Stimulated activated CD4-positive, alpha-beta T cell treated with anti-CD3 and anti-CD28 coated beads, Interleukin-2, amount 100 ng/mL, for 4 hours (primary cell): ENCODE results near the gene PHC1.
"Not testable (repeated sequence)": the region's sequence is repeated elsewhere in the genome, so short reads cannot be mapped to it uniquely, and the experiment has no call there.

Experiments
- DNase-seq: peaks from one replicate; pipeline ENCODE4 v3.0.0-alpha.2; 2020; ENCODE audit warnings: low read depth

PHC1 gene

DNA sequence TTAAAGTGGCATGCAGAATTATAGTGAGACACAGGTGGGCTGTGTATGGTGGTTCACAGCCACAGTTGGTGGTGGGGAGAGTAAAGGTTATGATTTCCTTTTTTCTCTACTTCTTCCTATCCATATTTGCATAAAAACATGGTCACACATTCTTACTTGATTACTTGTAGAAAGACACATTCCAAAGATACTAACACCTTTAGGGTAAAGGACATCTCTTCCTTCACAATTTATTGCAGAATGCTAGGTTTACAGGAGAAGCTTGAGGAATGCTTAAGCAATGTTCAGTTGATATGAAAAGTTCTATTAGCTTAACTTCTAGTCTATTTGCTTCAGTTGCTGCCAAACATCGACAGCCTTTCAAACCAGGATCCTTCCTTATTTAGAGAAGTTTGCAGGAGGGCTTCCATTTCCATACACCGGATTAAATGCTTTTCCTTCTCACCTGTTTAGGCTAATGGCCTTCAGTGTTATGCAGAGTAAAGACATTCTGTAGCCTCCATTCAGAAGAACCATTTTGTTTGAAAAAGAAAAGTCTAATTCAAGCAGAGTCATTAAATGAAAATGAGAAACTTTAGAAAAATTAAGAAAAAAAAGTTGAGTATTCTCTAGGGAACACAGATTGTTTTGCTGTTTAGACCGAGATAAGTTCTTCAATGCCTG lies 2.6 kb upstream of the PHC1 start:
- no peak for DNase-seq

- DNase-seq: no peak
Measured at GRCh38 chr12:8912914-8913313, 1.4 kb upstream of the PHC1 start.

DNA sequence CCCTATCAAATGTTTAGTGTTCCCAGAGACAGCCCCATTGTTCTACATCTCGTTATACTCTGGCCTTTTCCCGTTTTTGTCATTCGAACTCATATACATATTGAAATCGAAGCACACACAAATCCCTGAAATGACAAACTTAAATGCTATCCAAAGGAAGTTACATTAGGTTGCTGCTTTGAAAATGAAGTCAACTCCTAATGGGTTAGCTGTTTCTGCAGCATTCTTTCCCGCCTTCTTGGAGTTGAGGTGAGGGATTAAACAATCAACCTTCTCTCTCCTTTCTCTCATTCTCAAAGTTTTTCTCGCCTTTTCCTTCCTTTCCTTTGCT lies 642 bp upstream of the PHC1 start:
- DNase-seq: no peak

DNA sequence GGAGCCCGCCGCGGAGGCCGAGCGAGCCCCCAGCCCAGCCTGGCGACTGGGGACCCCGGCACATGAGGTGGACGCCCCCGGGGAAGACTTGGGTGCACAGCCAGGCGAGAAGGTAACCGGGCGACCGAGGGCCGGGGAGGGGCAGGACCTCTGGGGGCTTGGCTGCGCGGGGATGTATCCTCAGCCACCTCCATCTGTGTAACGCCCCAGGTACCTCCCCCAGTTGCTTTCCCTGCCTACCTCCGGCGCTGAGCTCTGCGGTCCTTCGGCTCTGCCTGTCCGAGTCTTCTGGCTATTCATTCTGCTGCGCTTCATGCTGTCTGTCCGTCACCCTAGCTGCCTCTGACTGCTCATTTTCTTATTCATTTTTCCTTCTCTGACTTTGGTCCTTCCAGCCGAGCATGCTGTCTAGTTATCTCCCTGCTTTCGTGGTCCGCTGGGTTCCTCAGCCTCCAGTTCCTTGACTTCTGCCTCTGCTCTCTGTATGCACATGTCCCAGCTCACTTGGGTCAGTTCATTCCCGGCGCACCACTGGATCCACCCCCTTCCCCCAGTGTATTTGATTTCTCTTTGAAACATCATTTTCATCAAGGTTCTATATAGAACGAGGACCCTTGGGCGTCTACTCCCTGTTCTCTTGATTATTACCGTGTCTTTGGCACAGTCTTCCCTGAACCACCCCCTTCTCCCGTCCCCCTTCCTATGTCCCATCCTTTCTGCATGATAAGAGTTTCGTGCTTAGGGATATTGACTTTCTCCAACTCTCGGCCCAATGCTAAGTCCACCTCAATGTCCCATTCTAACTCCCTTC lies 612 bp downstream of the PHC1 start:
- peak; percentile 28 for DNase-seq

- DNase-seq: no peak
Measured at GRCh38 chr12:8916154-8916553, 1.8 kb downstream of the PHC1 start.

GRCh38 chr12:8917031-8917430 lies 2.7 kb downstream of the PHC1 start:
- no peak for DNase-seq

GRCh38 chr12:8917751-8918150 lies 3.4 kb downstream of the PHC1 start:
- DNase-seq: no peak

- not testable (repeated sequence) for DNase-seq
Measured at GRCh38 chr12:8919643-8920042, 5.3 kb downstream of the PHC1 start.

GRCh38 chr12:8922544-8922943 lies 8.2 kb downstream of the PHC1 start:
- no peak for DNase-seq

DNA sequence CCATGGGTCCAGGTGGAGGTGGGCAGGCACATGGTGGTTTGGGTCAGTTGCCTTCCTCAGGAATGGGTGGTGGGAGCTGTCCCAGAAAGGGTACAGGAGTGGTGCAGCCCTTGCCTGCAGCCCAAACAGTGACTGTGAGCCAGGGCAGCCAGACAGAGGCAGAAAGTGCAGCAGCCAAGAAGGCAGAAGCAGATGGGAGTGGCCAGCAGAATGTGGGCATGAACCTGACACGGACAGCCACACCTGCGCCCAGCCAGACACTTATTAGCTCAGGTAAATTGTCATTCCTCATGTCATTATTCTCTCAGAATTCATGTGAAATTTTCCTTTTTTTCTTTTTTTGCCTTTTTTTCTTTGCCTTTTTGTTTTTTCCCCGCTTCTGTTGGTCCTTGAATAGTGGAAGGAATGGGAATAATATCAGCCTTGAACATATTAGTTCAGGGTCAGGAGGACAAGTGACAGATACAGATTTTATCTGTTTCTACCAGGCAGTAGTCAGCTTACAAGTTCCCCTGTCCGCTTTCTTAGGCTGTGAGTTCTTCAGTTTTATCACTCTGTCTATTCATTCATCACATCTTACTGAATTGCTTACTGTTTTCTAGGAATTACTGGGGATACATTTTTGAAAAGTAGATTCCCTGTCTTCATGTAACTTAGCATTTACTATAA lies 16.5 kb downstream of the PHC1 start:
- DNase-seq: not testable (repeated sequence)

- DNase-seq: not testable (repeated sequence)
Measured at GRCh38 chr12:8932464-8932863, 18.2 kb downstream of the PHC1 start.

DNA sequence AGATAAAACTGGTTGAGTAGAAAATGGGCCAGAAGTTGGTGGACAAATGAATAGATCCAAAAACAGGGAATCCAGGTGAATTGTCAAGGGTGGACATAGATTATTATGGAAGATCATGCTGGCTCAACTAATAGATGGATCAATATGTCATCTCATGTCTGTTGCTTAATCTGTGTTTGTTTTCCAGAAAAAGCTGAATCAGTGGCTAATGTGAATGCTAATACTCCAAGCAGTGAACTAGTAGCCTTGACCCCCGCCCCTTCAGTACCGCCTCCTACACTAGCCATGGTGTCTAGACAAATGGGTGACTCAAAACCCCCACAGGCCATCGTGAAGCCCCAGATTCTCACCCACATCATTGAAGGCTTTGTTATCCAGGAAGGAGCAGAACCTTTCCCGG lies 19.8 kb downstream of the PHC1 start:
- not testable (repeated sequence) for DNase-seq

GRCh38 chr12:8936735-8937134 lies 22.4 kb downstream of the PHC1 start:
- no peak for DNase-seq

GRCh38 chr12:8937842-8938442 lies 23.6 kb downstream of the PHC1 start:
- not testable (repeated sequence) for DNase-seq

GRCh38 chr12:8941691-8942478 lies 27.6 kb downstream of the PHC1 start:
- no peak for DNase-seq

DNA sequence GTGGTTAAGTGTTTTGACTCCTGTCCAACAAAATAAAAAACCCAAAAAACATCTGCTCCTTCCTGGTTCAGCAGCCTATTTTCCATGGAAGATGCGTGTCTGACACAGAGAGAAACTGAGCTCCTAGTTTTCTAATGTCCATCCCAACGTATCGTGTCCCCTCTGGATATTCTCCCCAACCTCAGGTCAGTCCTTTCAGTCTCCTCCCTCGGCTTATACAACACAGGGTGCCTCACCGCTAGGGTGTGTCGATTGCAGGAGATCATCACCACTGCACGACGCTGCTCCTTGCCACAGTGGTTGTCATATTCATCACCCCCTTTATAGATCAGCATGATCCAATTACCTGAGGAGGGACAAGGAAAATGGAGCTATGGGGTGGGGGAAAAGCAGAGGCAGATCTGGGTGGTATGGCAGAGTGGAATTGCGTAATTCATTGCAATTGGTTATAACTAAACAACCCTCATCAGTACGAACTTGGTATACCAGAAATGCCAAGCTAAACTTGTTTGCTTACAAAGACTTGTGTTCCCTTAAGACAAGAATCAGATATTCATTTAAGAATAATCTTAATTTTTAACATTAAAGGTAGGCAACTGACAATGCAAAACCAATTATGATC lies 29.4 kb downstream of the PHC1 start:
- no peak for DNase-seq

- DNase-seq: no peak
Measured at GRCh38 chr12:8946733-8947132, 32.4 kb downstream of the PHC1 start.

DNA sequence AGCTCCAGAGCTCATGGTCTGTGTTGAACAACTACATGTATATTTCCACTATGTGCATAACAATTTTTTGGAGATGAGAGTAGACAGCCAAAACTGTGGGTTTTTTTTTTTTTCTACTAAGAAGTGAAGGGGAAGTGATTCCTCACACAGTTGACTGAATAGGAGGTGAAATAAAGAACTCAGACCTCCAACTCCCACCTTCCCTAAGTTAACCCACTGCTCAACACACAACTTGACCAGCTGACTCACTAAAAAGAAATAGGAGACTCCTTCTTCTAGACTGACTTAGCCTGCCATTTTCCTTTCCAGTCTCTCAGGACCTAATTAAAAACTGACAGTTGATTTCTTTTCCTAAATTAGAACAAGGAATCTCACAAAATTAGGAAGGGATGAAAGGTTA lies 33.4 kb downstream of the PHC1 start:
- no peak for DNase-seq

DNA sequence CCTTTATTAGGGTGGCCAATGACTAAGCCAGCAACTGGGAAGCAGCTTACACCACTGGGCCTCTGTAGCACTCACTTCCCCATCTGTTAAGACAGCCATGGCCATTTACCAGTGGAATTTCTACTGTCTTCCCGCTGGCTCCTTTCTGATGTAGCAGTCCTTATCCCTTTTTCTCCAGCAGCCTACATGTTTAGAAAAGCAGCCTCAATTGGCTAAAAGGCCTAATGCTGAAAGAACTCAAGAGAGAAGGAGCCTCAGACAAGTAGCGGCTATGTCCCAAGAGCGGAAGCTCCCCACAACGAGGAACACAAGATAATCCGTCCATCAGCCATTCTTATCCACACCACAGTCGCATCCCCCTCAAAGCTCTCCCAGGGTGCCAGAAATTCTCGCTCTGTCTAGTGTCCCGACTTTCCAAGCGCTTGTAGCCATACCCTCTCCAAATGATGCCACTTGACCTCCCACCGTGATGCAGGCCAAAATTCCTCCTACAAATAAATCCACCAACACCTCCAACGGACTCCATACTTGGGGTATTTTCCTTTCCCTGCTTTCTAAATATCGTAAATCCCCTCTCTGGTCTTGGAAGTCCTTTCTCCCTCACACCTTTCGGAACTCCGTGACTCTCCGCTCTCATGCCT lies 34.5 kb downstream of the PHC1 start:
- no peak for DNase-seq

DNA sequence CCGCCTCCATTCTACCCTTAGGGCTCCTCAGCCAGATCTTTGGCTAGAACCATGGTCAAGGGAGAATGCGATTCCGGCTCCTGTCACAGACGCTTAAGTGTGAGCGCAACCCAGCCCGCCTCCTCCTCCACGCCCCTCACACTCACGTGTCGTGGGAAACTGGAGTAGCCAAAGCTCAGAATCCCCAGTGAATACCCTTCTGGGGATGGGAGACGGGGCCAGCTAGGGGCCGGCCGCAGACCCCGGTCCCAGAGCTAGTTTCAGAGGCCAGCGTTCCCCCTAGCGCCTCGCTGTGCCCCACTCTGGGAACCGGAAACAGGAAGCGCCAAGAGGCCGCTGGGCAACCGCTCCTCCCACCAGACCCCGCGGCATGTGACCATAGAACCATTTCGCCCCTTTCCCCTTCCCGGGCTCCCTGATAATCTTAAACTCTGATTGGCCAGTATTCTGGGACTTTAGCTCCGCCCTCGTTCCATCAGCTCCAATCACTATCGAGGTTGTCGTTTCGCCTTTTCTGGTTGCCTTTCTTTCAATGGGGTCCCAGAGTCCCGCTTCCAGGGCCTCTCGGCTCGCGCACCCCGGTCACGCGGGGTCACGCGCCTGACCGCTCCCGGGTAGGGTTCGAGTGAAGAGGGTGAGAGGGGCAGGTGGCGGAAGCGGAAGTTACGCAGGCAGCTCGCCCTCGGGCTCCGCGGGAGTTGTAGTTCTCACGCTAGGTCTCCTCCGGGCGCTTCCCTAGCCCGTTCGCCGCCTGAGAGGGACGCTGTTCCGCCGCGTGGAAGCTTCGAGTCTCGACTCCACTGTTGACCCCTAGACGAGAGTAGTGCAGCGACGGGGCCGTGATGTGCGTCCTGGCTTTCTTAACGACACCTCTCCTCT lies 35.3 kb downstream of the PHC1 start, which contains the start of gene M6PR:
Gene M6PR, minus strand, starts transcription at position 304 of the 879 bp plus-strand sequence. CDS start 3,241 bp downstream, outside the sequence.
- DNase-seq: peak; percentile 85
